Measurements from ENCODE around the gene DHX8. TPM values are rescaled to one million over a fixed set of nuclear protein-coding genes. Genes with fewer than 3 reads are reported as not detected.

Gene DHX8
- total and polyA plus RNA-seq, 4 donors, result 10.9 to 21.3 (median 19.4) TPM

DNA sequence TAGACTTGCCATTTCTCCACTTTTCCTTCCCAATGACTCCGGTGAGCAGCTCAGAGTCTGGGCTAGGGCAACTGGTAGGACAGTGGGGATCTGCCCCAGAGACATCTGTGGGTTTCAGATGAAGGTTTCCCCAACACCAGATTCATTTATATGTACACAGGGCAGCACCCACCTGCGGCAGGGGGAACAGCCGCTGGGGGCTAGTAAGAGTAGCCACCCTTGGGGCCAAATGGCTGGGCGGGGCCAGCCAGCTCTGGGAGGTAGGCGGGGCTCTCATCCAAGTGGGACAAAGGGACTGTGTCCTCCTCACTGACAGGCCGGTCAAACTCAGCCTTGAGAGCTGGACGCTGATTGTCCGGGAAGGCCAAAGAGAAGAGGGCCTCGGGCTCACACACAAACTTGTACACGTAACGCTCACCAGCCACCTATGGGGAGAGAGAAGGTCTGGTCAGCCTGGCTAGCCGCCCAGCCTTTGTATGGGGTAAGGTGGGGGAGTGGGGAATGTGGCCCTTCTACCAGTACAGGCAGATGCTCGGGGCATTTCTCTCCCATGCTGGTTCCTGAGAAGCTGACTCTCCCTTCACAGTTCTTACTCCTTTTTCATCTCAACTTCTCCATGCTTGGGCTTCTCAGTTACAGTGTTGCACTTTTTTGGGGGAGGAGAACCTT lies 44.7 kb downstream of the DHX8 start (continued):
- TF ChIP-seq REST (IDR thresholded peaks at IDR 0.05) (no peak), CTCF (IDR thresholded peaks at IDR 0.05; ENCODE audit: low read depth, low read length, missing input control) (no peak), TAF1 (conservative IDR thresholded peaks at IDR 0.05) (no peak), RAD21 (IDR thresholded peaks at IDR 0.05) (no peak), YY1 (IDR thresholded peaks at IDR 0.05) (no peak), FOXA2 (IDR thresholded peaks at IDR 0.05) (no peak)
- TF ChIP-seq, protein P1, sequence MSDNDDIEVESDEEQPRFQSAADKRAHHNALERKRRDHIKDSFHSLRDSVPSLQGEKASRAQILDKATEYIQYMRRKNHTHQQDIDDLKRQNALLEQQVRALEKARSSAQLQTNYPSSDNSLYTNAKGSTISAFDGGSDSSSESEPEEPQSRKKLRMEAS (IDR thresholded peaks at IDR 0.05), result no peak

DNA sequence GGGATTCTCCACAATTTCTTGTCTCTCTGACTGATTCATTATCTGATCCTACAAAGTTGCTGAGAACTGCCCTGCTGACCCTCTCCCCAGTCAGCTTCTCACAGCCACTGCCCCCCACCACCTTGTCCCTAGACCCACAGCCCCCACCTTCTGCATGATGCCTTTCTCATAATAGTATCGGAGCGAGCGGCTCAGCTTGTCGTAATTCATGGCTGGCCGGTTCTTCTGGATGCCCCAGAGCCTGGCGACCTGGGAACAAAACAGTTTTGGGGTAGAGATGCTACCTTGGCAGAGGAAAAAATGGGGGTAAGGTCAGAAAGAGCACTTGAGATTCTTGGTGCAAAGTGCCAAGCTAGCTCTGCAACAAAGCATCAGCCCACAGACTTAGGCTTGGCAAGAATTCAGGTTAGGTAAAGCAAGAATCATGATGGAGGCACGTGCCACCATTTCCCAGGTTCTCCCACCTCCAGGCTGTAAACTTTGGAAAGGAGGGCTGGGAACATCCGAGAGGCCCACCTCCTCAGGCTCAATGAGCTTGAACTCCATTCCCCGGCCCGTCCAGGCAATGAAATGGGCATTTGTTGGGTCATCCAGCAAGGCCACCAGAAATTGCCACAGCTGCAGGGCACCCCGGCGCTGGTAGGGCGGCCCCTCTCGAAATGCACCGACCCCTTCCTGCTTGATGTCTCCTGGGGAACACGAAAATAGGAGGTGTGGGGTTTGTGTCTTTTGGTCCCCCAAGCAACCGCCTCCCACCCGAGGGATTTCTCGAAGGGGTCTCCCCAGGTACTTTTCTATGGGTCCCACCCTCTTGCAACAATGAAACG lies 45.4 kb downstream of the DHX8 start:
- H3K9ac ChIP-seq (ENCODE audit: low read depth in 1 of 2, low read length in 2 of 2), result no peak overlapping the region
- no peak for DNase-seq (ENCODE audit: low spot score)

More for the DNA sequence above, 45.4 kb downstream of the DHX8 start:
- Histone ChIP-seq H3K9me3 (ENCODE audit: control insufficient read depth in 4 of 4, low read length in 3 of 4) (no peaks in the 10 kb centered on the region), H3K36me3 (ENCODE audit: control insufficient read depth in 4 of 4, insufficient read depth in 3 of 4, low read depth in 1 of 4, low read length in 3 of 4) (peaks cover 8 to 23% (median 17%) of the 10 kb centered on the region in 4 donors), H3K4me1 (ENCODE audit: control insufficient read depth in 4 of 4, insufficient read depth in 4 of 4, low read length in 3 of 4) (peaks cover 0 to 6% (median under 1%) of the 10 kb centered on the region in 4 donors), H3K4me3 (ENCODE audit: low read depth in 1 of 3, low read length in 3 of 3) (no peak overlapping the region), H3K27ac (ENCODE audit: low read depth in 1 of 2, low read length in 2 of 2) (no peak overlapping the region), H3K27me3 (ENCODE audit: control insufficient read depth in 4 of 4, insufficient read depth in 4 of 4, low read length in 3 of 4) (no peaks in the 10 kb centered on the region)
- TF ChIP-seq JUND (IDR thresholded peaks at IDR 0.05) (no peak), YY1 (IDR thresholded peaks at IDR 0.05) (no peak), HNF4A (conservative IDR thresholded peaks at IDR 0.05) (no peak), NR2F2 (IDR thresholded peaks at IDR 0.05) (no peak), FOXA2 (IDR thresholded peaks at IDR 0.05) (no peak), GABPA (IDR thresholded peaks at IDR 0.05 in 1 of 2, conservative IDR thresholded peaks at IDR 0.05 in 1 of 2) (no peak), SP1 (IDR thresholded peaks at IDR 0.05) (no peak), FOXA1 (IDR thresholded peaks at IDR 0.05) (no peak), CTCF (IDR thresholded peaks at IDR 0.05; ENCODE audit: low read depth, low read length, missing input control) (no peak), RXRA (IDR thresholded peaks at IDR 0.05) (no peak), EGR1 (IDR thresholded peaks at IDR 0.05; ENCODE audit: low read depth in 2 of 2) (no peak), ZBTB33 (IDR thresholded peaks at IDR 0.05) (no peak)
- TF ChIP-seq, protein P2, sequence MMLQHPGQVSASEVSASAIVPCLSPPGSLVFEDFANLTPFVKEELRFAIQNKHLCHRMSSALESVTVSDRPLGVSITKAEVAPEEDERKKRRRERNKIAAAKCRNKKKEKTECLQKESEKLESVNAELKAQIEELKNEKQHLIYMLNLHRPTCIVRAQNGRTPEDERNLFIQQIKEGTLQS (IDR thresholded peaks at IDR 0.05), result no peak
- TF ChIP-seq, protein P1 (IDR thresholded peaks at IDR 0.05), result no peak
- WGBS, result 96% methylated on average over 20 of the region's 20 CpGs
